Measurements from ENCODE around the gene NOXRED1.
A peak's percentile ranks its signal among the peaks of the same experiment; 100 is the strongest.

NOXRED1 gene

GRCh38 chr14:77423423-77423822 lies at the start of gene NOXRED1:
NOXRED1 (minus strand) TSS chr14:77423523; CDS start chr14:77422889, 634 bp downstream.
- TF ChIP-seq POLR2A (IDR thresholded peaks at IDR 0.05; ENCODE audit: low read length) (no peak), GATA1 (IDR thresholded peaks at IDR 0.05; ENCODE audit: low read depth, low read length) (no peak)
- no peak for DNase-seq

- no peak for DNase-seq
- TF ChIP-seq GATA1 (IDR thresholded peaks at IDR 0.05; ENCODE audit: low read depth, low read length) (no peak), POLR2A (IDR thresholded peaks at IDR 0.05; ENCODE audit: low read length) (no peak)
These were observed 47.0 kb upstream of the NOXRED1 start for GRCh38 chr14:77470224-77470870.

- TF ChIP-seq GATA1 (IDR thresholded peaks at IDR 0.05; ENCODE audit: low read depth, low read length), result no peak
- no peak for DNase-seq
These were observed 46.2 kb upstream of the NOXRED1 start for GRCh38 chr14:77469539-77469938.

- TF ChIP-seq GATA1 (IDR thresholded peaks at IDR 0.05; ENCODE audit: low read depth, low read length), result no peak
- TF ChIP-seq POLR2A (IDR thresholded peaks at IDR 0.05; ENCODE audit: low read length), result no peak
- peak in 1 of 2 experiments; percentile 23 for DNase-seq
These were observed 45.8 kb upstream of the NOXRED1 start for GRCh38 chr14:77469067-77469505.

- TF ChIP-seq GATA1 (IDR thresholded peaks at IDR 0.05; ENCODE audit: low read depth, low read length) (no peak), POLR2A (IDR thresholded peaks at IDR 0.05; ENCODE audit: low read length) (no peak)
- DNase-seq, result no peak
These were observed 44.5 kb upstream of the NOXRED1 start for GRCh38 chr14:77467801-77468200.

- DNase-seq, result peak; percentile 84
- TF ChIP-seq GATA1 (IDR thresholded peaks at IDR 0.05; ENCODE audit: low read depth, low read length) (no peak), POLR2A (IDR thresholded peaks at IDR 0.05; ENCODE audit: low read length) (no peak)
These were observed 35.9 kb upstream of the NOXRED1 start for GRCh38 chr14:77459072-77459723.

GRCh38 chr14:77458249-77458950 lies 35.1 kb upstream of the NOXRED1 start:
- DNase-seq, result peak; percentile 87 to 90
- TF ChIP-seq POLR2A (IDR thresholded peaks at IDR 0.05; ENCODE audit: low read length) (peak; percentile 49), GATA1 (IDR thresholded peaks at IDR 0.05; ENCODE audit: low read depth, low read length) (peak; percentile 28)

- no peak for TF ChIP-seq GATA1 (IDR thresholded peaks at IDR 0.05; ENCODE audit: low read depth, low read length)
- TF ChIP-seq POLR2A (IDR thresholded peaks at IDR 0.05; ENCODE audit: low read length), result peak; percentile 73
- peak; percentile 98 to 99 for DNase-seq
These were observed 34.4 kb upstream of the NOXRED1 start, which contains the start of the genes AHSA1 and VIPAS39 for GRCh38 chr14:77457522-77458248. AHSA1 (plus strand) TSS chr14:77458093; CDS start chr14:77458190, 97 bp downstream. VIPAS39 (minus strand) TSS chr14:77457601; CDS start chr14:77454102, 3,499 bp downstream.

GRCh38 chr14:77457115-77457521 lies 33.8 kb upstream of the NOXRED1 start:
- no peak for DNase-seq
- no peak for TF ChIP-seq GATA1 (IDR thresholded peaks at IDR 0.05; ENCODE audit: low read depth, low read length)
- TF ChIP-seq POLR2A (IDR thresholded peaks at IDR 0.05; ENCODE audit: low read length), result no peak

- TF ChIP-seq POLR2A (IDR thresholded peaks at IDR 0.05; ENCODE audit: low read length) (no peak), GATA1 (IDR thresholded peaks at IDR 0.05; ENCODE audit: low read depth, low read length) (no peak)
- no peak for DNase-seq
These were observed 32.8 kb upstream of the NOXRED1 start for GRCh38 chr14:77455966-77456640.

- no peak for DNase-seq
- TF ChIP-seq GATA1 (IDR thresholded peaks at IDR 0.05; ENCODE audit: low read depth, low read length), result no peak
- no peak for TF ChIP-seq POLR2A (IDR thresholded peaks at IDR 0.05; ENCODE audit: low read length)
These were observed 18.9 kb upstream of the NOXRED1 start for GRCh38 chr14:77442196-77442595.

GRCh38 chr14:77439861-77440260 lies 16.5 kb upstream of the NOXRED1 start:
- no peak for DNase-seq
- no peak for TF ChIP-seq POLR2A (IDR thresholded peaks at IDR 0.05; ENCODE audit: low read length)
- TF ChIP-seq GATA1 (IDR thresholded peaks at IDR 0.05; ENCODE audit: low read depth, low read length), result no peak

- DNase-seq, result no peak
- TF ChIP-seq GATA1 (IDR thresholded peaks at IDR 0.05; ENCODE audit: low read depth, low read length), result no peak
These were observed 15.3 kb upstream of the NOXRED1 start for GRCh38 chr14:77438596-77438995.
